Measurements from ENCODE around the gene ZNG1A.
"Not testable (repeated sequence)": the region's sequence is repeated elsewhere in the genome, so short reads cannot be mapped to it uniquely, and the experiment has no call there.

ZNG1A gene

GRCh38 chr9:211557-211956 is 32.7 kb upstream of the ZNG1A start:
- no peak overlapping the region for H2BK15ac ChIP-seq (replicated peaks; ENCODE audit: low read depth)
- no peak overlapping the region for H3K27ac ChIP-seq (ENCODE audit: low read depth, low read length)
- H2BK5ac ChIP-seq (ENCODE audit: low read length): no peak overlapping the region
- no peak overlapping the region for H4K5ac ChIP-seq (ENCODE audit: low read length)
- no peaks in the 10 kb centered on the region for H3K4me1 ChIP-seq (ENCODE audit: control insufficient read depth, low read depth, low read length)
- no peak overlapping the region for H3K4ac ChIP-seq (ENCODE audit: low read depth, low read length)
- no peaks in the 10 kb centered on the region for H3K36me3 ChIP-seq (ENCODE audit: control insufficient read depth, insufficient read depth, low read length)
- DNase-seq: no peak
- H3K4me2 ChIP-seq (ENCODE audit: low read length): no peak overlapping the region
- H3K56ac ChIP-seq (ENCODE audit: low read length): no peak overlapping the region
- no peak overlapping the region for H3K23ac ChIP-seq (ENCODE audit: low read length)
- no peak overlapping the region for H3K18ac ChIP-seq (ENCODE audit: low read length)
- no peak overlapping the region for H3K4me3 ChIP-seq (ENCODE audit: low read length)
- H4K8ac ChIP-seq (ENCODE audit: low read depth, low read length): no peak overlapping the region
- no CpG with 5 or more reads among the region's 5 CpGs for WGBS (ENCODE audit: extremely low coverage, insufficient coverage, low lambda C conversion rate)
- no peak overlapping the region for H2BK120ac ChIP-seq (ENCODE audit: low read depth, low read length)
- H3K79me2 ChIP-seq (ENCODE audit: control insufficient read depth, insufficient read depth, low read length): no peaks in the 10 kb centered on the region
- H3K9ac ChIP-seq (ENCODE audit: low read length): no peak overlapping the region
- H2AK5ac ChIP-seq (ENCODE audit: low read length): no peak overlapping the region
- H3K79me1 ChIP-seq (ENCODE audit: low read length): no peaks in the 10 kb centered on the region
- H3K27me3 ChIP-seq (ENCODE audit: insufficient read depth, low read length, poor library complexity): peaks cover 5% of the 10 kb centered on the region

GRCh38 chr9:211036-211435 is 32.2 kb upstream of the ZNG1A start:
- H3K27me3 ChIP-seq (ENCODE audit: insufficient read depth, low read length, poor library complexity): peaks cover 5% of the 10 kb centered on the region
- H3K9ac ChIP-seq (ENCODE audit: low read length): no peak overlapping the region
- no peaks in the 10 kb centered on the region for H3K79me1 ChIP-seq (ENCODE audit: low read length)
- no peak overlapping the region for H2AK5ac ChIP-seq (ENCODE audit: low read length)
- H3K18ac ChIP-seq (ENCODE audit: low read length): no peak overlapping the region
- no peak overlapping the region for H2BK15ac ChIP-seq (replicated peaks; ENCODE audit: low read depth)
- H3K79me2 ChIP-seq (ENCODE audit: control insufficient read depth, insufficient read depth, low read length): no peaks in the 10 kb centered on the region
- H3K23ac ChIP-seq (ENCODE audit: low read length): no peak overlapping the region
- no peak overlapping the region for H3K4me3 ChIP-seq (ENCODE audit: low read length)
- no peak overlapping the region for H4K8ac ChIP-seq (ENCODE audit: low read depth, low read length)
- no peak overlapping the region for H3K27ac ChIP-seq (ENCODE audit: low read depth, low read length)
- no peak overlapping the region for H4K5ac ChIP-seq (ENCODE audit: low read length)
- H3K4me1 ChIP-seq (ENCODE audit: control insufficient read depth, low read depth, low read length): no peaks in the 10 kb centered on the region
- no peak for DNase-seq
- no peak overlapping the region for H2BK5ac ChIP-seq (ENCODE audit: low read length)
- no peaks in the 10 kb centered on the region for H3K36me3 ChIP-seq (ENCODE audit: control insufficient read depth, insufficient read depth, low read length)
- no CpG with 5 or more reads among the region's 7 CpGs for WGBS (ENCODE audit: extremely low coverage, insufficient coverage, low lambda C conversion rate)
- no peak overlapping the region for H3K56ac ChIP-seq (ENCODE audit: low read length)
- no peak overlapping the region for H3K4ac ChIP-seq (ENCODE audit: low read depth, low read length)
- no peak overlapping the region for H2BK120ac ChIP-seq (ENCODE audit: low read depth, low read length)
- H3K4me2 ChIP-seq (ENCODE audit: low read length): no peak overlapping the region

- Histone ChIP-seq H4K5ac (ENCODE audit: low read length) (no peak overlapping the region), H3K79me1 (ENCODE audit: low read length) (no peaks in the 10 kb centered on the region), H2BK120ac (ENCODE audit: low read depth, low read length) (no peak overlapping the region), H3K36me3 (ENCODE audit: control insufficient read depth, insufficient read depth, low read length) (no peaks in the 10 kb centered on the region), H3K27me3 (ENCODE audit: insufficient read depth, low read length, poor library complexity) (no peaks in the 10 kb centered on the region), H3K23ac (ENCODE audit: low read length) (no peak overlapping the region), H3K56ac (ENCODE audit: low read length) (no peak overlapping the region), H3K4me3 (ENCODE audit: low read length) (no peak overlapping the region), H3K18ac (ENCODE audit: low read length) (no peak overlapping the region), H2AK5ac (ENCODE audit: low read length) (no peak overlapping the region), H3K79me2 (ENCODE audit: control insufficient read depth, insufficient read depth, low read length) (no peaks in the 10 kb centered on the region), H3K4me1 (ENCODE audit: control insufficient read depth, low read depth, low read length) (no peaks in the 10 kb centered on the region), H2BK15ac (replicated peaks; ENCODE audit: low read depth) (no peak overlapping the region), H4K8ac (ENCODE audit: low read depth, low read length) (no peak overlapping the region), H2BK5ac (ENCODE audit: low read length) (no peak overlapping the region), H3K27ac (ENCODE audit: low read depth, low read length) (no peak overlapping the region), H3K9ac (ENCODE audit: low read length) (no peak overlapping the region), H3K4ac (ENCODE audit: low read depth, low read length) (no peak overlapping the region), H3K4me2 (ENCODE audit: low read length) (no peak overlapping the region)
- no peak for DNase-seq
- WGBS (ENCODE audit: extremely low coverage, insufficient coverage, low lambda C conversion rate): no CpG with 5 or more reads among the region's 14 CpGs
These were observed 30.4 kb upstream of the ZNG1A start for GRCh38 chr9:209143-209758.

GRCh38 chr9:206481-206880 is 27.6 kb upstream of the ZNG1A start:
- no peak overlapping the region for H3K23ac ChIP-seq (ENCODE audit: low read length)
- H3K18ac ChIP-seq (ENCODE audit: low read length): no peak overlapping the region
- no peaks in the 10 kb centered on the region for H3K79me1 ChIP-seq (ENCODE audit: low read length)
- no peak overlapping the region for H3K27ac ChIP-seq (ENCODE audit: low read depth, low read length)
- no peak for DNase-seq
- H3K4me3 ChIP-seq (ENCODE audit: low read length): no peak overlapping the region
- no CpG with 5 or more reads among the region's 1 CpG for WGBS (ENCODE audit: extremely low coverage, insufficient coverage, low lambda C conversion rate)
- no peaks in the 10 kb centered on the region for H3K4me1 ChIP-seq (ENCODE audit: control insufficient read depth, low read depth, low read length)
- no peak overlapping the region for H2BK120ac ChIP-seq (ENCODE audit: low read depth, low read length)
- H4K5ac ChIP-seq (ENCODE audit: low read length): no peak overlapping the region
- no peaks in the 10 kb centered on the region for H3K27me3 ChIP-seq (ENCODE audit: insufficient read depth, low read length, poor library complexity)
- H3K9ac ChIP-seq (ENCODE audit: low read length): no peak overlapping the region
- H3K56ac ChIP-seq (ENCODE audit: low read length): no peak overlapping the region
- no peaks in the 10 kb centered on the region for H3K79me2 ChIP-seq (ENCODE audit: control insufficient read depth, insufficient read depth, low read length)
- no peak overlapping the region for H2BK5ac ChIP-seq (ENCODE audit: low read length)
- no peak overlapping the region for H3K4me2 ChIP-seq (ENCODE audit: low read length)
- no peak overlapping the region for H2AK5ac ChIP-seq (ENCODE audit: low read length)
- no peak overlapping the region for H2BK15ac ChIP-seq (replicated peaks; ENCODE audit: low read depth)
- H4K8ac ChIP-seq (ENCODE audit: low read depth, low read length): no peak overlapping the region
- no peak overlapping the region for H3K4ac ChIP-seq (ENCODE audit: low read depth, low read length)
- no peaks in the 10 kb centered on the region for H3K36me3 ChIP-seq (ENCODE audit: control insufficient read depth, insufficient read depth, low read length)

- H3K4me2 ChIP-seq (ENCODE audit: low read length); H3K4me3 ChIP-seq (ENCODE audit: low read length); H3K23ac ChIP-seq (ENCODE audit: low read length); H3K4me1 ChIP-seq (ENCODE audit: control insufficient read depth, low read depth, low read length); H3K9ac ChIP-seq (ENCODE audit: low read length); H2BK15ac ChIP-seq (replicated peaks; ENCODE audit: low read depth); H3K79me1 ChIP-seq (ENCODE audit: low read length); H3K56ac ChIP-seq (ENCODE audit: low read length); H2BK120ac ChIP-seq (ENCODE audit: low read depth, low read length); H2BK5ac ChIP-seq (ENCODE audit: low read length); H3K79me2 ChIP-seq (ENCODE audit: control insufficient read depth, insufficient read depth, low read length); H3K36me3 ChIP-seq (ENCODE audit: control insufficient read depth, insufficient read depth, low read length); H3K27me3 ChIP-seq (ENCODE audit: insufficient read depth, low read length, poor library complexity); H3K4ac ChIP-seq (ENCODE audit: low read depth, low read length); H3K18ac ChIP-seq (ENCODE audit: low read length); H4K5ac ChIP-seq (ENCODE audit: low read length); DNase-seq; H4K8ac ChIP-seq (ENCODE audit: low read depth, low read length); H2AK5ac ChIP-seq (ENCODE audit: low read length); H3K27ac ChIP-seq (ENCODE audit: low read depth, low read length): not testable (repeated sequence)
- WGBS (ENCODE audit: extremely low coverage, insufficient coverage, low lambda C conversion rate): no CpG with 5 or more reads among the region's 1 CpG
These were observed 20.7 kb upstream of the ZNG1A start for GRCh38 chr9:199601-200000.

GRCh38 chr9:178140-178825 is 573 bp downstream of the ZNG1A start:
- not testable (repeated sequence) for H4K8ac ChIP-seq (ENCODE audit: low read depth, low read length); H3K56ac ChIP-seq (ENCODE audit: low read length); H3K9ac ChIP-seq (ENCODE audit: low read length); H3K27ac ChIP-seq (ENCODE audit: low read depth, low read length); H3K18ac ChIP-seq (ENCODE audit: low read length); H3K79me1 ChIP-seq (ENCODE audit: low read length); H2AK5ac ChIP-seq (ENCODE audit: low read length); H2BK15ac ChIP-seq (replicated peaks; ENCODE audit: low read depth); H3K4me3 ChIP-seq (ENCODE audit: low read length); H3K4me1 ChIP-seq (ENCODE audit: control insufficient read depth, low read depth, low read length); H3K4ac ChIP-seq (ENCODE audit: low read depth, low read length); DNase-seq; H3K79me2 ChIP-seq (ENCODE audit: control insufficient read depth, insufficient read depth, low read length); H2BK5ac ChIP-seq (ENCODE audit: low read length); H3K23ac ChIP-seq (ENCODE audit: low read length); H3K27me3 ChIP-seq (ENCODE audit: insufficient read depth, low read length, poor library complexity); H2BK120ac ChIP-seq (ENCODE audit: low read depth, low read length); H4K5ac ChIP-seq (ENCODE audit: low read length); H3K36me3 ChIP-seq (ENCODE audit: control insufficient read depth, insufficient read depth, low read length); H3K4me2 ChIP-seq (ENCODE audit: low read length)
- no CpG with 5 or more reads among the region's 23 CpGs for WGBS (ENCODE audit: extremely low coverage, insufficient coverage, low lambda C conversion rate)
